ENCODE results near the gene SEPTIN3. TPM values are rescaled to one million over a fixed set of nuclear protein-coding genes. Genes with fewer than 3 reads are reported as not detected.

Gene SEPTIN3
- total and polyA plus RNA-seq, 2 of the 8 experiments (the other 6 are each of a cell fraction or from before 2014, with no cell fraction given): 38.9 to 52.9 TPM

DNA sequence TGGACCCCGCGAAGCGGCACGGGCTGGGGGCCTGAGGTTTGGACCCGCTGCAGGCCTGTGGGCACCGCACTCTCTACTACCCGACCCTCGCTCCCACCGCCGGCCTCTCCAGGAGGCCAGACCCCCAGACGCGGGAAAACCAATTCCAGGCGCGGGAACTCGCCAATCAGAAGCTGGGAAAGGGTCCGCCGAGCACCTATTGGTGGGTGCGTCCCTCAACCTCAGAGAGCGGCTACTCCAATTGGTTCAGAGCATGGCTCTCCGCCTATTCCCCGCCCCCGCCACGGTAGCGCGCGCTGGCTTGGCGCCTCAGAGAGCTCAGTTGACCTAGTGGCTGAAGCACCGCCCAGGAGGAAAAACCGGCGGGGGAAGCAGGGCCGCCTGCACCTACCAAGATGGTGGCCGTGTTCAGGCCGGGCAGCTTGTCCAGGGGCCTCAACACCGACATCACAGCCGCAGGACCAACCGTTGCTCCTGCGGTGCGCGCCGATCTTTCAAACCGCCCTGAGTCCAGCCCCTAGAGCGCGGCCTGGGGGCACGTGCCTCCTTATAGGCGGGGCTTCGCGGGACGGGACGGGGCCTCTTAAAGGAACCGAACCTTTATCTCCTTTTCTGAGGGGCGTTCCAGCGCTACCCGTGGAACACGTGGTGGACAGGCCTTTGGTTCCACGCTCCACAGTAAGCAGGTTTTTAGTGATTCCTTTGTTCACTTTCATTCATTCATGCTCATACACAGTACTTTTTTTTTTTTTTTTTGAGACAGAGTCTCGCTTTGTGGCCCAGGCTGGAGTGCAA, 22.4 kb upstream of the SEPTIN3 start, which contains the start of gene CENPM (continued):
- TF ChIP-seq, protein P1, sequence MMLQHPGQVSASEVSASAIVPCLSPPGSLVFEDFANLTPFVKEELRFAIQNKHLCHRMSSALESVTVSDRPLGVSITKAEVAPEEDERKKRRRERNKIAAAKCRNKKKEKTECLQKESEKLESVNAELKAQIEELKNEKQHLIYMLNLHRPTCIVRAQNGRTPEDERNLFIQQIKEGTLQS (IDR thresholded peaks at IDR 0.05; ENCODE audit: insufficient read depth, low read depth, low read length): peak; percentile 71
- TF ChIP-seq PHF8 (conservative IDR thresholded peaks at IDR 0.05; ENCODE audit: low read depth, low read length) (peak; percentile 87), EGR1 (IDR thresholded peaks at IDR 0.05; ENCODE audit: borderline replicate concordance, low read depth, low read length) (no peak), RNF2 (IDR thresholded peaks at IDR 0.05; ENCODE audit: borderline replicate concordance, low read depth, low read length, missing control alignments, poor library complexity, severe bottlenecking) (no peak), KDM4A (IDR thresholded peaks at IDR 0.05; ENCODE audit: low read depth, low read length, severe bottlenecking) (peak; percentile 84), CTBP2 (IDR thresholded peaks at IDR 0.05; ENCODE audit: borderline replicate concordance, insufficient read depth, insufficient read length, low read length) (no peak), SIX5 (IDR thresholded peaks at IDR 0.05; ENCODE audit: low read depth, low read length) (no peak), SP4 (IDR thresholded peaks at IDR 0.05; ENCODE audit: low read length) (no peak), YY1 (IDR thresholded peaks at IDR 0.05; ENCODE audit: low read depth, low read length) (peak; percentile 53; the same call in 1 of the 2 replicates), TAF1 (IDR thresholded peaks at IDR 0.05; ENCODE audit: low read depth, low read length) (peak; percentile 62), BCL11A (IDR thresholded peaks at IDR 0.05; ENCODE audit: low read depth in 2 of 2, low read length in 2 of 2) (no peak), SRF (IDR thresholded peaks at IDR 0.05; ENCODE audit: low read depth, low read length) (no peak), TAF7 (optimal IDR thresholded peaks at IDR 0.05; ENCODE audit: borderline replicate concordance, low read depth, low read length) (no peak), GABPA (IDR thresholded peaks at IDR 0.05; ENCODE audit: borderline replicate concordance, insufficient read depth, low read length) (no peak), CREB1 (IDR thresholded peaks at IDR 0.05) (peak; percentile 16; the same call in 1 of the 2 replicates), ZNF274 (IDR thresholded peaks at IDR 0.05; ENCODE audit: borderline replicate concordance, extremely low read depth, low read length) (no peak), RXRA (IDR thresholded peaks at IDR 0.05; ENCODE audit: insufficient read depth, low read depth, low read length) (no peak), MAFK (IDR thresholded peaks at IDR 0.05; ENCODE audit: low read depth, low read length) (no peak)
- TF ChIP-seq, protein P2, sequence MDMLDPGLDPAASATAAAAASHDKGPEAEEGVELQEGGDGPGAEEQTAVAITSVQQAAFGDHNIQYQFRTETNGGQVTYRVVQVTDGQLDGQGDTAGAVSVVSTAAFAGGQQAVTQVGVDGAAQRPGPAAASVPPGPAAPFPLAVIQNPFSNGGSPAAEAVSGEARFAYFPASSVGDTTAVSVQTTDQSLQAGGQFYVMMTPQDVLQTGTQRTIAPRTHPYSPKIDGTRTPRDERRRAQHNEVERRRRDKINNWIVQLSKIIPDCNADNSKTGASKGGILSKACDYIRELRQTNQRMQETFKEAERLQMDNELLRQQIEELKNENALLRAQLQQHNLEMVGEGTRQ (IDR thresholded peaks at IDR 0.05; ENCODE audit: low read length): peak; percentile 84
- TF ChIP-seq, protein P3, sequence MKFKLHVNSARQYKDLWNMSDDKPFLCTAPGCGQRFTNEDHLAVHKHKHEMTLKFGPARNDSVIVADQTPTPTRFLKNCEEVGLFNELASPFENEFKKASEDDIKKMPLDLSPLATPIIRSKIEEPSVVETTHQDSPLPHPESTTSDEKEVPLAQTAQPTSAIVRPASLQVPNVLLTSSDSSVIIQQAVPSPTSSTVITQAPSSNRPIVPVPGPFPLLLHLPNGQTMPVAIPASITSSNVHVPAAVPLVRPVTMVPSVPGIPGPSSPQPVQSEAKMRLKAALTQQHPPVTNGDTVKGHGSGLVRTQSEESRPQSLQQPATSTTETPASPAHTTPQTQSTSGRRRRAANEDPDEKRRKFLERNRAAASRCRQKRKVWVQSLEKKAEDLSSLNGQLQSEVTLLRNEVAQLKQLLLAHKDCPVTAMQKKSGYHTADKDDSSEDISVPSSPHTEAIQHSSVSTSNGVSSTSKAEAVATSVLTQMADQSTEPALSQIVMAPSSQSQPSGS (IDR thresholded peaks at IDR 0.05; ENCODE audit: low read length): no peak
